ENCODE measurements around the gene NAA38.

NAA38 gene

GRCh38 chr17:7838090-7839075, 19.0 kb downstream of the NAA38 start:
- Histone ChIP-seq H3K27me3 (no peaks in the 10 kb centered on the region), H3K27ac (peak overlapping the region; percentile 97), H3K4me3 (ENCODE audit: low read depth in 1 of 2, low read length in 1 of 2) (peak overlapping the region; percentile 93 to 98), H3K4me1 (ENCODE audit: control insufficient read depth in 1 of 2, insufficient read depth in 1 of 2, low read depth in 1 of 2, low read length in 1 of 2) (peaks cover 56% of the 10 kb centered on the region in 2 experiments), H3K9me3 (no peaks in the 10 kb centered on the region), H3K36me3 (peaks cover 36% of the 10 kb centered on the region)
- TF ChIP-seq CTCF (IDR thresholded peaks at IDR 0.05) = peak; percentile 59

GRCh38 chr17:7837408-7838088, 19.8 kb downstream of the NAA38 start:
- Histone ChIP-seq H3K27ac (peak overlapping the region; percentile 97), H3K4me3 (ENCODE audit: low read depth in 1 of 2, low read length in 1 of 2) (peak overlapping the region; percentile 93 to 98), H3K36me3 (peaks cover 35% of the 10 kb centered on the region), H3K9me3 (no peaks in the 10 kb centered on the region), H3K27me3 (no peaks in the 10 kb centered on the region), H3K4me1 (ENCODE audit: control insufficient read depth in 1 of 2, insufficient read depth in 1 of 2, low read depth in 1 of 2, low read length in 1 of 2) (peaks cover 59 to 60% of the 10 kb centered on the region in 2 experiments)
- no peak for TF ChIP-seq CTCF (IDR thresholded peaks at IDR 0.05)

GRCh38 chr17:7836596-7837407, 20.6 kb downstream of the NAA38 start:
- peaks cover 59 to 60% of the 10 kb centered on the region in 2 experiments for H3K4me1 ChIP-seq (ENCODE audit: control insufficient read depth in 1 of 2, insufficient read depth in 1 of 2, low read depth in 1 of 2, low read length in 1 of 2)
- no peaks in the 10 kb centered on the region for H3K9me3 ChIP-seq
- peak; percentile 29 for TF ChIP-seq CTCF (IDR thresholded peaks at IDR 0.05)
- H3K27ac ChIP-seq = peak overlapping the region; percentile 97
- H3K36me3 ChIP-seq = peaks cover 28% of the 10 kb centered on the region
- peaks cover 2% of the 10 kb centered on the region for H3K27me3 ChIP-seq
- peak overlapping the region; percentile 93 to 98 for H3K4me3 ChIP-seq (ENCODE audit: low read depth in 1 of 2, low read length in 1 of 2)

- no peaks in the 10 kb centered on the region for H3K9me3 ChIP-seq
- peak overlapping the region; percentile 97 for H3K27ac ChIP-seq
- H3K27me3 ChIP-seq = peaks cover 3% of the 10 kb centered on the region
- no peak for TF ChIP-seq CTCF (IDR thresholded peaks at IDR 0.05)
- H3K4me3 ChIP-seq (ENCODE audit: low read depth in 1 of 2, low read length in 1 of 2) = peak overlapping the region; percentile 93 to 98
- peaks cover 20% of the 10 kb centered on the region for H3K36me3 ChIP-seq
- peaks cover 54 to 55% of the 10 kb centered on the region in 2 experiments for H3K4me1 ChIP-seq (ENCODE audit: control insufficient read depth in 1 of 2, insufficient read depth in 1 of 2, low read depth in 1 of 2, low read length in 1 of 2)
These were observed 21.4 kb downstream of the NAA38 start for GRCh38 chr17:7835814-7836595.

All from neutrophil (primary cell).